ENCODE data around the gene TMEM135.

Gene TMEM135

DNA sequence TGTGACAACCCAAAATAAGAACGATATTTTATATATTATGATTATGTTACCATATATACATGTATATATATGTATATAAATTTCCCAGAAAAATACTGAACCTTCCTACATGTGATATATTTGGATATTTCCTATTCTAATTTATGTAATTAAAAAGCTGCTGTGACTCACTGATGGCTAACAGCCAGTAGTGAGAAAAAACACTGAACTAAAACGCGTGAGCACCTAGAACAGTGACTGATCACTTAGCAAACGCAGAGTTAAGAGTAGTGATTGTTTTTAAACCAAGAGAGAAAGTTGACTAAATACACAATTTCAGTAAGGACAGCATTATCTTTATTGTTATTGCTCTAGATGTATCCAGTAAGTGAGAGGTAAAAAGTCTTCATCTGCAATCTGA is 213.8 kb downstream of the TMEM135 start:
- H3K4me1 ChIP-seq (ENCODE audit: control insufficient read depth, low read length) = no peaks in the 10 kb centered on the region

DNA sequence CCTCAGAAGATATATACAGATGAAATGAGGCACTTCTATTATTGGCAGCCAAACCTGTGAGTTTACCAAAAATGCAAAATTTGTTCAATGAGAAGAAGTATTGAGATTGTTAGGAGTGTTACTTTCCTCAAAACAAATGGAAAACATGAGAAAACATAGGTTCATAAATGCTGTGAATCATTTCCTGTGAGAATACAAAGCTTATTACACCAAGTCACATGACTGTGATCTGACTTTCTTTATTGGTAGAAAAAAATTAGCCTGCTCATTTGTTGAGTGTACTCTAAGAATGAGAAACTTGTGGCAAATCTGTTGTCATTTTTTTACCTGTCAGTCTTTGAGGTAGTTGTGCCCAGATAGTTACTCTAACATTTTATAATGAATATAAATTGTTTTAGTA is 215.1 kb downstream of the TMEM135 start:
- H3K27me3 ChIP-seq (ENCODE audit: control insufficient read depth, low read length) = no peaks in the 10 kb centered on the region
- TF ChIP-seq EZH2phosphoT487 (IDR thresholded peaks at IDR 0.05; ENCODE audit: borderline replicate concordance, low read length) (no peak), CTCF (IDR thresholded peaks at IDR 0.05; ENCODE audit: low read depth, low read length, poor library complexity, severe bottlenecking) (no peak)
- H3K4me1 ChIP-seq (ENCODE audit: control insufficient read depth, low read length) = no peaks in the 10 kb centered on the region
- no peaks in the 10 kb centered on the region for H3K9me2 ChIP-seq (replicated peaks; ENCODE audit: control insufficient read depth, low read length)
- H3F3A ChIP-seq (ENCODE audit: control insufficient read depth, insufficient read depth) = no peaks in the 10 kb centered on the region
- H3K4me3 ChIP-seq (ENCODE audit: low read length) = no peak overlapping the region
- no peaks in the 10 kb centered on the region for H3K9me3 ChIP-seq (ENCODE audit: control insufficient read depth, insufficient read depth, low read length)
- no peaks in the 10 kb centered on the region for H3K36me3 ChIP-seq (ENCODE audit: control insufficient read depth, low read length)
- H4K20me1 ChIP-seq (ENCODE audit: control insufficient read depth, insufficient read depth, low read depth, low read length) = no peaks in the 10 kb centered on the region
- H3K79me2 ChIP-seq (ENCODE audit: control insufficient read depth, low read length) = no peaks in the 10 kb centered on the region
- H3K4me2 ChIP-seq (ENCODE audit: low read length) = no peak overlapping the region
- H3K27ac ChIP-seq (ENCODE audit: low read depth, low read length) = no peak overlapping the region

More for the DNA sequence above, 213.8 kb downstream of the TMEM135 start:
- no peaks in the 10 kb centered on the region for H3F3A ChIP-seq (ENCODE audit: control insufficient read depth, insufficient read depth)
- no peaks in the 10 kb centered on the region for H3K9me3 ChIP-seq (ENCODE audit: control insufficient read depth, insufficient read depth, low read length)
- no peaks in the 10 kb centered on the region for H3K79me2 ChIP-seq (ENCODE audit: control insufficient read depth, low read length)
- no peaks in the 10 kb centered on the region for H3K36me3 ChIP-seq (ENCODE audit: control insufficient read depth, low read length)
- no peaks in the 10 kb centered on the region for H3K27me3 ChIP-seq (ENCODE audit: control insufficient read depth, low read length)
- TF ChIP-seq CTCF (IDR thresholded peaks at IDR 0.05; ENCODE audit: low read depth, low read length, poor library complexity, severe bottlenecking) (no peak), EZH2phosphoT487 (IDR thresholded peaks at IDR 0.05; ENCODE audit: borderline replicate concordance, low read length) (no peak)
- no peaks in the 10 kb centered on the region for H3K9me2 ChIP-seq (replicated peaks; ENCODE audit: control insufficient read depth, low read length)
- H3K27ac ChIP-seq (ENCODE audit: low read depth, low read length) = no peak overlapping the region
- no peak overlapping the region for H3K4me2 ChIP-seq (ENCODE audit: low read length)
- H3K4me3 ChIP-seq (ENCODE audit: low read length) = no peak overlapping the region
- H4K20me1 ChIP-seq (ENCODE audit: control insufficient read depth, insufficient read depth, low read depth, low read length) = no peaks in the 10 kb centered on the region

- Histone ChIP-seq H3K9me3 (ENCODE audit: control insufficient read depth, insufficient read depth, low read length) (no peaks in the 10 kb centered on the region), H4K20me1 (ENCODE audit: control insufficient read depth, insufficient read depth, low read depth, low read length) (no peaks in the 10 kb centered on the region), H3K79me2 (ENCODE audit: control insufficient read depth, low read length) (no peaks in the 10 kb centered on the region), H3K4me3 (ENCODE audit: low read length) (no peak overlapping the region), H3K27ac (ENCODE audit: low read depth, low read length) (no peak overlapping the region), H3F3A (ENCODE audit: control insufficient read depth, insufficient read depth) (no peaks in the 10 kb centered on the region), H3K4me1 (ENCODE audit: control insufficient read depth, low read length) (no peaks in the 10 kb centered on the region), H3K36me3 (ENCODE audit: control insufficient read depth, low read length) (no peaks in the 10 kb centered on the region), H3K4me2 (ENCODE audit: low read length) (no peak overlapping the region), H3K27me3 (ENCODE audit: control insufficient read depth, low read length) (no peaks in the 10 kb centered on the region), H3K9me2 (replicated peaks; ENCODE audit: control insufficient read depth, low read length) (no peaks in the 10 kb centered on the region)
- TF ChIP-seq CTCF (IDR thresholded peaks at IDR 0.05; ENCODE audit: low read depth, low read length, poor library complexity, severe bottlenecking) (no peak), EZH2phosphoT487 (IDR thresholded peaks at IDR 0.05; ENCODE audit: borderline replicate concordance, low read length) (no peak)
Observed at GRCh38 chr11:87254562-87254961, 216.8 kb downstream of the TMEM135 start.

DNA sequence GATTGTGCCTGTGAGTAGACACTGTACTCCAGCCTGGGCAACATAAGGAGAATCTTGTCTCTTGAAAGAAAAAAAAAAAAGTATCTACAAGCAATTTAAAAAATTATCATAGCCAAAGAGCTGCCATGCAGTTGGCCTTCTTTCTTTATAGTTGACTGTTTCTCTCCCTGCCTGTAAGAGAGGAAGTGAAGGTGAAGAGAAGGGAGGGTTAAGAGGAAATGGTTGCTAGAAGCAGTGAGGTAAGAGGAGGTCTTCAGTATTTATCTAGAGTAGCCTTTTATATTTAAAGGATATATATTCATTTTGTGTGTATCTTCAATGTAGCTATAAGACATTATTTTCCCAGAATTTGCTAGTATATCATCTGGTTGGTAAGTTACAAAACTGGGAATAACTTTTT is 217.9 kb downstream of the TMEM135 start:
- Histone ChIP-seq H4K20me1 (ENCODE audit: control insufficient read depth, insufficient read depth, low read depth, low read length) (no peaks in the 10 kb centered on the region), H3K4me3 (ENCODE audit: low read length) (no peak overlapping the region), H3K9me3 (ENCODE audit: control insufficient read depth, insufficient read depth, low read length) (no peaks in the 10 kb centered on the region), H3K9me2 (replicated peaks; ENCODE audit: control insufficient read depth, low read length) (no peaks in the 10 kb centered on the region), H3F3A (ENCODE audit: control insufficient read depth, insufficient read depth) (no peaks in the 10 kb centered on the region), H3K79me2 (ENCODE audit: control insufficient read depth, low read length) (no peaks in the 10 kb centered on the region), H3K4me1 (ENCODE audit: control insufficient read depth, low read length) (no peaks in the 10 kb centered on the region), H3K4me2 (ENCODE audit: low read length) (no peak overlapping the region), H3K36me3 (ENCODE audit: control insufficient read depth, low read length) (no peaks in the 10 kb centered on the region), H3K27me3 (ENCODE audit: control insufficient read depth, low read length) (no peaks in the 10 kb centered on the region), H3K27ac (ENCODE audit: low read depth, low read length) (no peak overlapping the region)
- TF ChIP-seq EZH2phosphoT487 (IDR thresholded peaks at IDR 0.05; ENCODE audit: borderline replicate concordance, low read length) = no peak
- TF ChIP-seq CTCF (IDR thresholded peaks at IDR 0.05; ENCODE audit: low read depth, low read length, poor library complexity, severe bottlenecking) = no peak
